ENCODE results near the gene SEPTIN12. TPM values are rescaled to one million over a fixed set of nuclear protein-coding genes. Genes with fewer than 3 reads are reported as not detected.

Gene SEPTIN12
- not detected for total RNA-seq

- TF ChIP-seq POLR2A (IDR thresholded peaks at IDR 0.05) (no peak), CTCF (IDR thresholded peaks at IDR 0.05) (no peak), EP300 (IDR thresholded peaks at IDR 0.05) (no peak), POLR2AphosphoS5 (IDR thresholded peaks at IDR 0.05) (no peak)
- no peak within 1 kb of the TSS for H3K27ac ChIP-seq
- ATAC-seq (ENCODE audit: low FRiP score in 2 of 2) (peak; percentile 13 to 21), DNase-seq (no peak)
- no peaks in the 10 kb centered on the region for H3K27me3 ChIP-seq
- no peaks in the 10 kb centered on the region for H3K36me3 ChIP-seq
- no peaks in the 10 kb centered on the region for H3K9me3 ChIP-seq
- H3K4me3 ChIP-seq: no peak within 1 kb of the TSS
- no peaks in the 10 kb centered on the region for H3K4me1 ChIP-seq
- 75% methylated on average over 8 to 14 of the region's 14 CpGs for WGBS, 2 donors
These were observed at the start of gene SEPTIN12 for GRCh38 chr16:4787627-4788482. Gene SEPTIN12, minus strand, starts transcription at chr16:4788345. Its CDS starts 700 bp downstream, at chr16:4787645.

- DNase-seq: no peak
- H3K27ac ChIP-seq: no peak overlapping the region
- peaks cover 29 to 97% (median 70%) of the 10 kb centered on the region in 4 donors for H3K36me3 ChIP-seq
- no peak overlapping the region for H3K4me3 ChIP-seq
- 91 to 96% methylated on average over 2 of the region's 2 CpGs for WGBS, 2 donors
- no peaks in the 10 kb centered on the region for H3K9me3 ChIP-seq
- no peaks in the 10 kb centered on the region for H3K4me1 ChIP-seq
- no peak for ATAC-seq (ENCODE audit: low FRiP score in 2 of 2)
- H3K27me3 ChIP-seq: no peaks in the 10 kb centered on the region
- TF ChIP-seq CTCF (IDR thresholded peaks at IDR 0.05) (no peak), EP300 (IDR thresholded peaks at IDR 0.05) (no peak), POLR2AphosphoS5 (IDR thresholded peaks at IDR 0.05) (no peak)
These were observed 48.6 kb upstream of the SEPTIN12 start for GRCh38 chr16:4836727-4837126.

GRCh38 chr16:4833584-4833983 lies 45.4 kb upstream of the SEPTIN12 start:
- Histone ChIP-seq H3K4me1 (no peaks in the 10 kb centered on the region), H3K4me3 (no peak overlapping the region), H3K27ac (no peak overlapping the region), H3K27me3 (no peaks in the 10 kb centered on the region), H3K36me3 (peaks cover 33 to 97% (median 73%) of the 10 kb centered on the region in 4 donors), H3K9me3 (no peaks in the 10 kb centered on the region)
- 87 to 100% methylated on average over 1 of the region's 1 CpG for WGBS, 2 donors
- ATAC-seq (ENCODE audit: low FRiP score in 2 of 2) (no peak), DNase-seq (no peak)
- TF ChIP-seq EP300 (IDR thresholded peaks at IDR 0.05) (no peak), CTCF (IDR thresholded peaks at IDR 0.05) (no peak), POLR2AphosphoS5 (IDR thresholded peaks at IDR 0.05) (no peak), POLR2A (IDR thresholded peaks at IDR 0.05) (no peak)

- Histone ChIP-seq H3K9me3 (no peaks in the 10 kb centered on the region), H3K36me3 (peaks cover 38 to 97% (median 74%) of the 10 kb centered on the region in 4 donors), H3K4me1 (no peaks in the 10 kb centered on the region), H3K27ac (no peak overlapping the region), H3K27me3 (no peaks in the 10 kb centered on the region), H3K4me3 (no peak overlapping the region)
- WGBS, 2 donors: 88 to 90% methylated on average over 6 of the region's 6 CpGs
- no peak for DNase-seq
- no peak for ATAC-seq (ENCODE audit: low FRiP score in 2 of 2)
- TF ChIP-seq EP300 (IDR thresholded peaks at IDR 0.05) (no peak), POLR2AphosphoS5 (IDR thresholded peaks at IDR 0.05) (no peak)
These were observed 44.7 kb upstream of the SEPTIN12 start for GRCh38 chr16:4832698-4833343.

GRCh38 chr16:4831616-4832015 lies 43.5 kb upstream of the SEPTIN12 start:
- TF ChIP-seq EP300 (IDR thresholded peaks at IDR 0.05): no peak
- no peak for TF ChIP-seq CTCF (IDR thresholded peaks at IDR 0.05)
- no peak for TF ChIP-seq POLR2AphosphoS5 (IDR thresholded peaks at IDR 0.05)
- no peak for TF ChIP-seq POLR2A (IDR thresholded peaks at IDR 0.05)
- Histone ChIP-seq H3K9me3 (no peaks in the 10 kb centered on the region), H3K4me1 (no peaks in the 10 kb centered on the region), H3K36me3 (peaks cover 34 to 97% (median 80%) of the 10 kb centered on the region in 4 donors), H3K27ac (no peak overlapping the region), H3K27me3 (no peaks in the 10 kb centered on the region), H3K4me3 (no peak overlapping the region)
- WGBS, 2 donors: 91 to 93% methylated on average over 8 of the region's 8 CpGs
- no peak for ATAC-seq (ENCODE audit: low FRiP score in 2 of 2)
- DNase-seq: no peak

Data from upper lobe of left lung (tissue), 6 donors.